HEK293T (cell line): Measurements from ENCODE around the gene PDPK1.

Experiments used
- BHLHE40 ChIP-seq: fragments of 450-650 bp; IDR thresholded peaks from 2 replicates; pipeline ENCODE4 v1.6.1; 2016; ENCODE audit warnings: mild to moderate bottlenecking, moderate library complexity, borderline replicate concordance
- ELF4 ChIP-seq: fragments of 450-650 bp; IDR thresholded peaks from 2 replicates; pipeline ENCODE4 v1.6.1; 2017; ENCODE audit warnings: antibody characterized with exemption
- FOXA1 ChIP-seq: fragments of 450-650 bp; IDR thresholded peaks from 2 replicates; pipeline ENCODE4 v1.6.1; 2016; ENCODE audit warnings: mild to moderate bottlenecking
- FOXK2 ChIP-seq: fragments of 450-650 bp; IDR thresholded peaks from 2 replicates; pipeline ENCODE4 v1.6.1; 2016; ENCODE audit warnings: mild to moderate bottlenecking
- HDGF ChIP-seq: fragments of 450-650 bp; IDR thresholded peaks from 2 replicates; pipeline ENCODE4 v1.6.1; 2017; ENCODE audit warnings: antibody characterized with exemption, borderline replicate concordance
- L3MBTL2 ChIP-seq: fragments of 450-650 bp; conservative IDR thresholded peaks from 2 replicates; pipeline ENCODE4 v1.6.1; 2016; ENCODE audit warnings: mild to moderate bottlenecking
- NFRKB ChIP-seq: fragments of 450-650 bp; IDR thresholded peaks from 2 replicates; pipeline ENCODE4 v1.6.1; 2016; ENCODE audit warnings: mild to moderate bottlenecking, moderate library complexity
- SP1 ChIP-seq: fragments of 450-650 bp; IDR thresholded peaks from 2 replicates; pipeline ENCODE4 v1.6.1; 2017
- SUZ12 ChIP-seq: fragments of 450-650 bp; IDR thresholded peaks from 2 replicates; pipeline ENCODE4 v1.6.1; 2016; ENCODE audit warnings: mild to moderate bottlenecking
- TARDBP ChIP-seq: fragments of 450-650 bp; IDR thresholded peaks from 2 replicates; pipeline ENCODE4 v1.6.1; 2016

- TF ChIP-seq NFRKB, result no peak
- TF ChIP-seq SUZ12, result no peak
- TF ChIP-seq FOXA1, result no peak
- TF ChIP-seq L3MBTL2, result no peak
- TF ChIP-seq HDGF, result no peak
- no peak for TF ChIP-seq ELF4
- TF ChIP-seq TARDBP, result no peak
- TF ChIP-seq BHLHE40, result no peak
- TF ChIP-seq FOXK2, result no peak
- no peak for TF ChIP-seq SP1
Observed at GRCh38 chr16:2533912-2534311, 3.9 kb upstream of the PDPK1 start.
